Caco-2 (cell line): Measurements from ENCODE around the gene STRIP1. TPM values are rescaled to one million over a fixed set of nuclear protein-coding genes. Genes with fewer than 3 reads are reported as not detected.

Source experiments
- BruUV-seq: library from RNA; stranded (reverse); fragments of 400-500 nt; replicated peaks from 2 replicates; lab custom pipeline; 2021; lab: Mats Ljungman, UMichigan
- CTCF ChIA-PET: fragments of 300-600 bp; sonication (Branson Sonifier 250); formaldehyde crosslinking; loops from one replicate; lab custom pipeline; 2022; ENCODE audit warnings: antibody characterized with exemption; lab: Charles Lee
- POLR2A ChIA-PET: fragments of 300-600 bp; sonication (Branson Sonifier 250); formaldehyde crosslinking; loops from one replicate; lab custom pipeline; 2022; ENCODE audit warnings: antibody characterized with exemption; lab: Charles Lee
- DNase-seq, 2 experiments: peaks; one replicate each; pipeline versions ENCODE4 v3.0.0 to v3.0.0-alpha.2; 2020 to 2022
- H3K27me3 ChIP-seq: replicated peaks from 2 replicates; pipeline ENCODE4 v1.6.0; 2011; ENCODE audit warnings: low read length; ENCODE audit not compliant: control insufficient read depth, insufficient read depth
- H3K36me3 ChIP-seq: 2 replicates; pipeline ENCODE4 v1.5.1; 2011; ENCODE audit warnings: low read length; ENCODE audit not compliant: control insufficient read depth, insufficient read depth
- H3K4me1 ChIP-seq: fragments of 250-450 bp; sonication (Bioruptor Pico); 2 replicates; pipeline ENCODE4 v1.5.1; 2020; ENCODE audit warnings: mild to moderate bottlenecking
- H3K4me3 ChIP-seq: 2 replicates; pipeline ENCODE4 v1.5.1; 2011; ENCODE audit warnings: low read depth, mild to moderate bottlenecking, control low read depth, low read length
- H3K9me3 ChIP-seq: fragments of 250-450 bp; sonication (Bioruptor Pico); 2 replicates; pipeline ENCODE4 v1.5.1; 2020; ENCODE audit warnings: mild to moderate bottlenecking, moderate library complexity
- H3K27ac Mint-ChIP-seq: one replicate; pipeline ENCODE4 v1.8.0; 2022; ENCODE audit warnings: mixed read lengths; ENCODE audit not compliant: unreplicated experiment
- H3K27me3 Mint-ChIP-seq: one replicate; pipeline ENCODE4 v1.8.0; 2022; ENCODE audit warnings: mixed read lengths; ENCODE audit not compliant: insufficient read depth, unreplicated experiment
- H3K36me3 Mint-ChIP-seq: one replicate; pipeline ENCODE4 v1.8.0; 2022; ENCODE audit warnings: mild to moderate bottlenecking, mixed read lengths; ENCODE audit not compliant: insufficient read depth, unreplicated experiment
- H3K4me1 Mint-ChIP-seq: one replicate; pipeline ENCODE4 v1.8.0; 2022; ENCODE audit warnings: low read depth, mixed read lengths; ENCODE audit not compliant: unreplicated experiment
- H3K4me3 Mint-ChIP-seq: one replicate; pipeline ENCODE4 v1.8.0; 2022; ENCODE audit warnings: mild to moderate bottlenecking, moderate library complexity, mixed read lengths; ENCODE audit not compliant: unreplicated experiment
- H3K9me3 Mint-ChIP-seq: one replicate; pipeline ENCODE4 v1.8.0; 2022; ENCODE audit warnings: mixed read lengths; ENCODE audit not compliant: unreplicated experiment
- CTCF ChIP-seq, 2 experiments: fragments of 200-600 bp in 1 of 2; IDR thresholded peaks; 1 replicate in 1 of 2; 2 replicates in 1 of 2; pipeline versions ENCODE4 v1.5.1 to v1.8.0; 2011 to 2022; ENCODE audit warnings: antibody characterized with exemption in 1 of 2, control low read depth in 1 of 2, inconsistent platforms in 1 of 2, low read depth in 1 of 2, low read length in 1 of 2, mild to moderate bottlenecking in 1 of 2, moderate library complexity in 1 of 2; ENCODE audit not compliant: insufficient read depth in 1 of 2, severe bottlenecking in 1 of 2, unreplicated experiment in 1 of 2
- intact Hi-C: fragments of 100-400 bp; cut with micrococcal nuclease; formaldehyde crosslinking; loops from one replicate; pipeline ENCODE4 v1.10.0; 2022; ENCODE audit not compliant: unreplicated experiment
- total RNA-seq: library from RNA; stranded (reverse); gene quantifications from 2 replicates; pipeline ENCODE4 v1.2.3, GENCODE V29; 2022

The STRIP1 gene
- total RNA-seq, 1 experiment from 2014 or later, result 36.1 TPM

GRCh38 chr1:110006516-110006915 lies 27.9 kb upstream of the STRIP1 start:
- no peak for TF ChIP-seq CTCF (IDR thresholded peaks at IDR 0.05; ENCODE audit: insufficient read depth in 1 of 2, low read depth in 1 of 2, low read length in 1 of 2, severe bottlenecking in 1 of 2, unreplicated experiment in 1 of 2)
- H3K27me3 Mint-ChIP-seq, result no peaks in the 10 kb centered on the region
- intact Hi-C loops, result no loop called here
- H3K36me3 Mint-ChIP-seq, result peaks cover 19% of the 10 kb centered on the region
- no peaks in the 10 kb centered on the region for H3K9me3 Mint-ChIP-seq
- Histone ChIP-seq H3K36me3 (no peaks in the 10 kb centered on the region), H3K9me3 (no peaks in the 10 kb centered on the region), H3K4me3 (no peak overlapping the region), H3K27me3 (no peaks in the 10 kb centered on the region), H3K4me1 (peaks cover 28% of the 10 kb centered on the region)
- peaks cover 21% of the 10 kb centered on the region for H3K4me1 Mint-ChIP-seq
- POLR2A ChIA-PET, result no interaction called here
- BruUV-seq, result no TSS peak
- no peak overlapping the region for H3K27ac Mint-ChIP-seq
- DNase-seq, result no peak
- CTCF ChIA-PET, result no interaction called here
- H3K4me3 Mint-ChIP-seq, result no peak overlapping the region

GRCh38 chr1:110007046-110007830 lies 27.2 kb upstream of the STRIP1 start:
- Mint-ChIP-seq H3K9me3 (no peaks in the 10 kb centered on the region), H3K27me3 (no peaks in the 10 kb centered on the region), H3K27ac (no peak overlapping the region), H3K4me3 (no peak overlapping the region), H3K36me3 (peaks cover 26% of the 10 kb centered on the region), H3K4me1 (peaks cover 21% of the 10 kb centered on the region)
- no peaks in the 10 kb centered on the region for H3K36me3 ChIP-seq
- peaks cover 25% of the 10 kb centered on the region for H3K4me1 ChIP-seq
- H3K27me3 ChIP-seq, result no peaks in the 10 kb centered on the region
- ChIA-PET CTCF (no interaction called here), POLR2A (no interaction called here)
- intact Hi-C loops, result no loop called here
- H3K9me3 ChIP-seq, result no peaks in the 10 kb centered on the region
- BruUV-seq, result no TSS peak
- TF ChIP-seq CTCF (IDR thresholded peaks at IDR 0.05; ENCODE audit: insufficient read depth in 1 of 2, low read depth in 1 of 2, low read length in 1 of 2, severe bottlenecking in 1 of 2, unreplicated experiment in 1 of 2), result no peak
- H3K4me3 ChIP-seq, result no peak overlapping the region
- no peak for DNase-seq

- Mint-ChIP-seq H3K9me3 (no peaks in the 10 kb centered on the region), H3K4me3 (no peak overlapping the region), H3K27me3 (no peaks in the 10 kb centered on the region), H3K4me1 (peaks cover 4% of the 10 kb centered on the region), H3K36me3 (peaks cover 26% of the 10 kb centered on the region), H3K27ac (no peak overlapping the region)
- no TSS peak for BruUV-seq
- Histone ChIP-seq H3K36me3 (no peaks in the 10 kb centered on the region), H3K4me1 (peaks cover 11% of the 10 kb centered on the region), H3K9me3 (no peaks in the 10 kb centered on the region), H3K4me3 (no peak overlapping the region), H3K27me3 (no peaks in the 10 kb centered on the region)
- ChIA-PET POLR2A (no interaction called here), CTCF (no interaction called here)
- intact Hi-C loops, result no loop called here
- no peak for DNase-seq
- TF ChIP-seq CTCF (IDR thresholded peaks at IDR 0.05; ENCODE audit: insufficient read depth in 1 of 2, low read depth in 1 of 2, low read length in 1 of 2, severe bottlenecking in 1 of 2, unreplicated experiment in 1 of 2), result no peak
Measured at GRCh38 chr1:110008971-110009565, 25.4 kb upstream of the STRIP1 start.
